GM12892 (cell line): ENCODE results near the gene CLEC4G.

Experiments used
- POLR2A ChIP-seq: IDR thresholded peaks from 2 replicates; pipeline ENCODE4 v1.6.1; 2011; ENCODE audit warnings: low read depth, low read length, control low read depth
- POLR2AphosphoS5 ChIP-seq: IDR thresholded peaks from 2 replicates; pipeline ENCODE4 v1.6.1; 2011; ENCODE audit warnings: low read depth, low read length, control low read depth
- TAF1 ChIP-seq: IDR thresholded peaks from 2 replicates; pipeline ENCODE4 v1.6.1; 2011; ENCODE audit warnings: low read depth, mild to moderate bottlenecking, control low read depth, low read length, borderline replicate concordance

GRCh38 chr19:7744199-7744786 is 12.4 kb upstream of the CLEC4G start:
- no peak for TF ChIP-seq POLR2A
- no peak for TF ChIP-seq POLR2AphosphoS5
- TF ChIP-seq TAF1, result no peak
